H9 (cell line): ENCODE measurements around the gene SLC17A3. TPM values are rescaled to one million over a fixed set of nuclear protein-coding genes. Genes with fewer than 3 reads are reported as not detected.

Source experiments
- DNase-seq: peaks from one replicate; pipeline ENCODE4 v3.0.0-alpha.2; 2017
- H2AFZ ChIP-seq: one replicate; pipeline ENCODE4 v1.6.1; 2013; ENCODE audit warnings: mild to moderate bottlenecking, low read length, control low read depth, moderate library complexity
- H2AK5ac ChIP-seq: 2 replicates; pipeline ENCODE4 v1.6.1; 2013; ENCODE audit warnings: low read length, control low read depth, mixed read lengths; ENCODE audit not compliant: insufficient read length
- H2BK120ac ChIP-seq: one replicate; pipeline ENCODE4 v1.6.1; 2013; ENCODE audit warnings: low read depth, mild to moderate bottlenecking, low read length, control low read depth, inconsistent platforms; ENCODE audit not compliant: poor library complexity, severe bottlenecking
- H2BK12ac ChIP-seq: 2 replicates; pipeline ENCODE4 v1.6.1; 2013; ENCODE audit warnings: low read length, control low read depth, mixed read lengths, low read depth; ENCODE audit not compliant: insufficient read length
- H2BK15ac ChIP-seq: 2 replicates; pipeline ENCODE4 v1.6.1; 2013; ENCODE audit warnings: low read depth, low read length, control low read depth
- H2BK20ac ChIP-seq: one replicate; pipeline ENCODE4 v1.6.1; 2013; ENCODE audit warnings: low read depth, mild to moderate bottlenecking, low read length, control low read depth, inconsistent platforms; ENCODE audit not compliant: poor library complexity, severe bottlenecking
- H2BK5ac ChIP-seq: 2 replicates; pipeline ENCODE4 v1.6.1; 2013; ENCODE audit warnings: low read length, control low read depth, mixed read lengths; ENCODE audit not compliant: insufficient read length
- H3K14ac ChIP-seq: 2 replicates; pipeline ENCODE4 v1.6.1; 2013; ENCODE audit warnings: low read length, control low read depth; ENCODE audit not compliant: insufficient read depth
- H3K18ac ChIP-seq: 2 replicates; pipeline ENCODE4 v1.6.1; 2013; ENCODE audit warnings: low read depth, mild to moderate bottlenecking, mixed read lengths, low read length, control low read depth; ENCODE audit not compliant: insufficient read length
- H3K23ac ChIP-seq: 2 replicates; pipeline ENCODE4 v1.6.1; 2013; ENCODE audit warnings: low read length, control low read depth, mixed read lengths, low read depth; ENCODE audit not compliant: insufficient read length
- H3K23me2 ChIP-seq: 2 replicates; pipeline ENCODE4 v1.6.1; 2013; ENCODE audit warnings: low read depth, mild to moderate bottlenecking, mixed read lengths, low read length, control low read depth; ENCODE audit not compliant: insufficient read length, poor library complexity, severe bottlenecking
- H3K27ac ChIP-seq: 2 replicates; pipeline ENCODE4 v1.5.1; 2013; ENCODE audit warnings: low read length, control low read depth, mixed read lengths, low read depth; ENCODE audit not compliant: insufficient read length
- H3K27me3 ChIP-seq: 2 replicates; pipeline ENCODE4 v1.6.1; 2013; ENCODE audit warnings: low read length, control low read depth, inconsistent platforms; ENCODE audit not compliant: insufficient read depth
- H3K4ac ChIP-seq: 2 replicates; pipeline ENCODE4 v1.6.1; 2013; ENCODE audit warnings: low read depth, mild to moderate bottlenecking, control low read depth, inconsistent platforms, low read length, moderate library complexity
- H3K4me1 ChIP-seq: 2 replicates; pipeline ENCODE4 v1.6.1; 2013; ENCODE audit warnings: low read length, control low read depth, inconsistent platforms; ENCODE audit not compliant: insufficient read depth
- H3K4me2 ChIP-seq: 2 replicates; pipeline ENCODE4 v1.6.1; 2013; ENCODE audit warnings: low read length, control low read depth, mixed read lengths; ENCODE audit not compliant: insufficient read length, insufficient read depth
- H3K56ac ChIP-seq: 2 replicates; pipeline ENCODE4 v1.6.1; 2013; ENCODE audit warnings: low read depth, mild to moderate bottlenecking, mixed read lengths, low read length, control low read depth; ENCODE audit not compliant: insufficient read length
- H3K79me1 ChIP-seq: 2 replicates; pipeline ENCODE4 v1.6.1; 2013; ENCODE audit warnings: low read depth, mild to moderate bottlenecking, moderate library complexity, low read length, control low read depth, inconsistent platforms; ENCODE audit not compliant: insufficient read depth, poor library complexity, severe bottlenecking
- H3K79me2 ChIP-seq: 2 replicates; pipeline ENCODE4 v1.6.1; 2013; ENCODE audit warnings: low read length, control low read depth, inconsistent platforms; ENCODE audit not compliant: insufficient read depth
- H3K9ac ChIP-seq: 2 replicates; pipeline ENCODE4 v1.6.1; 2013; ENCODE audit warnings: low read length, control low read depth, mixed read lengths; ENCODE audit not compliant: insufficient read length; ENCODE audit errors: extremely low read depth
- H3K9me3 ChIP-seq: one replicate; pipeline ENCODE4 v1.6.1; 2013; ENCODE audit warnings: low read depth, low read length, inconsistent platforms; ENCODE audit not compliant: control insufficient read depth
- H3T11ph ChIP-seq: one replicate; pipeline ENCODE4 v1.6.1; 2013; ENCODE audit warnings: mild to moderate bottlenecking, low read length, control low read depth, inconsistent platforms
- H4K20me1 ChIP-seq: one replicate; pipeline ENCODE4 v1.6.1; 2013; ENCODE audit not compliant: control insufficient read depth, insufficient read length, insufficient read depth
- H4K5ac ChIP-seq: 2 replicates; pipeline ENCODE4 v1.6.1; 2013; ENCODE audit warnings: low read depth, mild to moderate bottlenecking, mixed read lengths, low read length, control low read depth; ENCODE audit not compliant: insufficient read length
- H4K8ac ChIP-seq: replicated peaks from 2 replicates; pipeline ENCODE4 v1.6.1; 2013; ENCODE audit warnings: low read length, control low read depth, mixed read lengths, low read depth; ENCODE audit not compliant: insufficient read length
- H4K91ac ChIP-seq: 2 replicates; pipeline ENCODE4 v1.6.1; 2013; ENCODE audit warnings: low read depth, mild to moderate bottlenecking, moderate library complexity, mixed read lengths, low read length, control low read depth; ENCODE audit not compliant: insufficient read length
- H3K27ac Mint-ChIP-seq, 3 experiments: 2 replicates in 2 of 3; 3 replicates in 1 of 3; pipeline ENCODE4 v1.8.0; 2020 to 2021; ENCODE audit warnings: mixed read lengths in 3 of 3, mild to moderate bottlenecking in 1 of 3, moderate library complexity in 1 of 3
- H3K27me3 Mint-ChIP-seq: 2 replicates; pipeline ENCODE4 v1.8.0; 2021; ENCODE audit warnings: low read depth, mild to moderate bottlenecking, moderate library complexity, mixed read lengths
- H3K36me3 Mint-ChIP-seq, 3 experiments: 2 replicates in 2 of 3; 3 replicates in 1 of 3; pipeline ENCODE4 v1.8.0; 2020 to 2021; ENCODE audit warnings: low read depth in 3 of 3, mixed read lengths in 3 of 3; ENCODE audit not compliant: insufficient read depth in 1 of 3
- H3K4me1 Mint-ChIP-seq, 2 experiments: 2 replicates each; pipeline ENCODE4 v1.8.0; 2020; ENCODE audit warnings: mixed read lengths in 2 of 2
- H3K4me3 Mint-ChIP-seq, 2 experiments: 2 replicates in 1 of 2; 3 replicates in 1 of 2; pipeline ENCODE4 v1.8.0; 2020 to 2021; ENCODE audit warnings: mild to moderate bottlenecking in 2 of 2, mixed read lengths in 2 of 2, moderate library complexity in 1 of 2
- H3K9me3 Mint-ChIP-seq, 2 experiments: 2 replicates in 1 of 2; 3 replicates in 1 of 2; pipeline ENCODE4 v1.8.0; 2020; ENCODE audit warnings: mild to moderate bottlenecking in 2 of 2, mixed read lengths in 2 of 2, moderate library complexity in 1 of 2
- WGBS: extraction: QIAGEN DNeasy Blood & Tissue Kit; methylation state at CpG from one replicate; pipeline ENCODE4 v1.1.7; 2013; ENCODE audit warnings: missing lambda C conversion rate, low lambda C conversion rate, mixed read lengths; ENCODE audit not compliant: insufficient read length; ENCODE audit errors: extremely low coverage; 5-methylcytosine and 5-hydroxymethylcytosine counted together
- total RNA-seq: library from RNA; stranded (reverse); gene quantifications from 2 replicates; pipeline ENCODE4 v1.2.1, GENCODE V29; 2021
- TF ChIP-seq, protein P1 (sequence below): fragments of 200-600 bp; sonication (generic); conservative IDR thresholded peaks from 3 replicates; pipeline ENCODE4 v1.8.0; 2021; ENCODE audit warnings: antibody characterized with exemption, mild to moderate bottlenecking

SLC17A3 gene
- total RNA-seq, 1 experiment from 2014 or later, result not detected

DNA sequence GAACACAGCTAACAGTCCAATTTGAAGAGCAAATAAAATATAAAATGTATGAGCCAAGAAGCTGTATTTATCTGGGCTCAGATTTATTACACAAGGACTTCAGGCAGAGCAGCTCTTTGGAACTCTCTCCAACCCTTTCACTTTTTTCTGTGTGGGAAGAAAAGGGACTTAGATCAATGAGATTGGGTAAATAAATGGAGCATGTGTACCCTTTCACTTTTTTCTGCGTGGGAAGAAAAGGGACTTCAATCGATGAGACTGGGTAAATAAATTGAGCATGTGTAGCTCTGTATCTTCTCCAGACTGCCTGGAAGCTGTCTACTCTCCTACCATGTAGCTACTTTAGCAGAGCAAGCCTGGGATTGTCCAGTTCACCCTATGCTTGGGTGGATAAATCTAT, 10.7 kb downstream of the SLC17A3 start:
- Histone ChIP-seq H3K23ac (no peak overlapping the region), H2BK5ac (no peak overlapping the region), H3K9me3 (no peaks in the 10 kb centered on the region), H2AFZ (no peak overlapping the region), H3K79me2 (no peaks in the 10 kb centered on the region), H3K4me2 (no peak overlapping the region), H2BK15ac (no peak overlapping the region), H3K9ac (no peak overlapping the region), H3K18ac (no peak overlapping the region), H4K5ac (no peak overlapping the region), H2AK5ac (no peak overlapping the region), H3K4me1 (no peaks in the 10 kb centered on the region), H4K20me1 (no peaks in the 10 kb centered on the region), H3K23me2 (no peaks in the 10 kb centered on the region), H2BK120ac (no peak overlapping the region), H3K27ac (no peak overlapping the region), H3K14ac (no peak overlapping the region), H3K4ac (no peak overlapping the region), H2BK20ac (no peak overlapping the region), H2BK12ac (no peak overlapping the region), H3T11ph (no peak overlapping the region), H3K56ac (no peak overlapping the region), H4K91ac (no peak overlapping the region), H3K79me1 (no peaks in the 10 kb centered on the region), H3K27me3 (no peaks in the 10 kb centered on the region), H4K8ac (no peak overlapping the region)
- H3K9me3 Mint-ChIP-seq, result no peaks in the 10 kb centered on the region
- WGBS, result no CpG with 5 or more reads among the region's 2 CpGs
- H3K27ac Mint-ChIP-seq, result no peak overlapping the region
- TF ChIP-seq, protein P1, sequence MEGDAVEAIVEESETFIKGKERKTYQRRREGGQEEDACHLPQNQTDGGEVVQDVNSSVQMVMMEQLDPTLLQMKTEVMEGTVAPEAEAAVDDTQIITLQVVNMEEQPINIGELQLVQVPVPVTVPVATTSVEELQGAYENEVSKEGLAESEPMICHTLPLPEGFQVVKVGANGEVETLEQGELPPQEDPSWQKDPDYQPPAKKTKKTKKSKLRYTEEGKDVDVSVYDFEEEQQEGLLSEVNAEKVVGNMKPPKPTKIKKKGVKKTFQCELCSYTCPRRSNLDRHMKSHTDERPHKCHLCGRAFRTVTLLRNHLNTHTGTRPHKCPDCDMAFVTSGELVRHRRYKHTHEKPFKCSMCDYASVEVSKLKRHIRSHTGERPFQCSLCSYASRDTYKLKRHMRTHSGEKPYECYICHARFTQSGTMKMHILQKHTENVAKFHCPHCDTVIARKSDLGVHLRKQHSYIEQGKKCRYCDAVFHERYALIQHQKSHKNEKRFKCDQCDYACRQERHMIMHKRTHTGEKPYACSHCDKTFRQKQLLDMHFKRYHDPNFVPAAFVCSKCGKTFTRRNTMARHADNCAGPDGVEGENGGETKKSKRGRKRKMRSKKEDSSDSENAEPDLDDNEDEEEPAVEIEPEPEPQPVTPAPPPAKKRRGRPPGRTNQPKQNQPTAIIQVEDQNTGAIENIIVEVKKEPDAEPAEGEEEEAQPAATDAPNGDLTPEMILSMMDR, result no peak
- H3K36me3 Mint-ChIP-seq, result no peaks in the 10 kb centered on the region
- no peaks in the 10 kb centered on the region; the same call in none of the 2 replicates for H3K27me3 Mint-ChIP-seq
- no peaks in the 10 kb centered on the region for H3K4me1 Mint-ChIP-seq
- H3K4me3 Mint-ChIP-seq, result no peak overlapping the region
- no peak for DNase-seq
